Astrocyte of the spinal cord (primary cell): ENCODE data around the gene STX10.

Source experiments
- DNase-seq: peaks from one replicate; pipeline ENCODE4 v3.0.0; 2011; ENCODE audit warnings: low read depth, low spot score
- H3K4me3 ChIP-seq: 2 replicates; pipeline ENCODE4 v1.5.1; 2011; ENCODE audit warnings: low read depth, mild to moderate bottlenecking, low read length, moderate library complexity
- in situ Hi-C: cut with HindIII; loops from 2 replicates; pipeline ENCODE4 v1.10.0; 2017; ENCODE audit warnings: low sequenced_read_pairs
- TF ChIP-seq, protein P1 (sequence below): IDR thresholded peaks from 2 replicates; pipeline ENCODE4 v1.5.1; 2012; ENCODE audit warnings: low read depth, mild to moderate bottlenecking, low read length, inconsistent platforms

Gene STX10

GRCh38 chr19:13115936-13116281 is 34.3 kb downstream of the STX10 start:
- DNase-seq = no peak
- in situ Hi-C loops = no loop called here
- TF ChIP-seq, protein P1, sequence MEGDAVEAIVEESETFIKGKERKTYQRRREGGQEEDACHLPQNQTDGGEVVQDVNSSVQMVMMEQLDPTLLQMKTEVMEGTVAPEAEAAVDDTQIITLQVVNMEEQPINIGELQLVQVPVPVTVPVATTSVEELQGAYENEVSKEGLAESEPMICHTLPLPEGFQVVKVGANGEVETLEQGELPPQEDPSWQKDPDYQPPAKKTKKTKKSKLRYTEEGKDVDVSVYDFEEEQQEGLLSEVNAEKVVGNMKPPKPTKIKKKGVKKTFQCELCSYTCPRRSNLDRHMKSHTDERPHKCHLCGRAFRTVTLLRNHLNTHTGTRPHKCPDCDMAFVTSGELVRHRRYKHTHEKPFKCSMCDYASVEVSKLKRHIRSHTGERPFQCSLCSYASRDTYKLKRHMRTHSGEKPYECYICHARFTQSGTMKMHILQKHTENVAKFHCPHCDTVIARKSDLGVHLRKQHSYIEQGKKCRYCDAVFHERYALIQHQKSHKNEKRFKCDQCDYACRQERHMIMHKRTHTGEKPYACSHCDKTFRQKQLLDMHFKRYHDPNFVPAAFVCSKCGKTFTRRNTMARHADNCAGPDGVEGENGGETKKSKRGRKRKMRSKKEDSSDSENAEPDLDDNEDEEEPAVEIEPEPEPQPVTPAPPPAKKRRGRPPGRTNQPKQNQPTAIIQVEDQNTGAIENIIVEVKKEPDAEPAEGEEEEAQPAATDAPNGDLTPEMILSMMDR = no peak
- peak overlapping the region; percentile 99 for H3K4me3 ChIP-seq

DNA sequence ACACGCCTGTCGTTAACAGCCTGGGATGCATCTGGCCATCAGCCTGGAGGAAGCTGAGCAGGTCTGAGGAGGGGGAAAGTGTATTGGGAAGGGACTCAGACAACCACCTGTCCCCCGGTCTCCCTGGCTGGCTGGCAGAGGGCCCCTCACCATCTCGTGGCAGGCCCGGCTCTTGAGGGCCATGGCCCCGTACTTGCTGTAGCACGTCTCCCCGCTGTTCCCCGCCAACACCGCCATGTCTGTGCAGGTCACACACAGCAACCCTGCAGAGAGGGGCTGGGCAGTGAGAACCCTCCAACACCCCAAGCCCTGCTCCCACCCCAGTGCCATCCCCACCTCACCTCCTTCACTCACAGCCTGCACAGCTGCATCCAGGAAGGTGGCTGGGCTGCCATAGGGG is 37.6 kb downstream of the STX10 start:
- in situ Hi-C loops = no loop called here
- no peak overlapping the region for H3K4me3 ChIP-seq
- TF ChIP-seq, protein P1 = no peak
- DNase-seq = no peak

DNA sequence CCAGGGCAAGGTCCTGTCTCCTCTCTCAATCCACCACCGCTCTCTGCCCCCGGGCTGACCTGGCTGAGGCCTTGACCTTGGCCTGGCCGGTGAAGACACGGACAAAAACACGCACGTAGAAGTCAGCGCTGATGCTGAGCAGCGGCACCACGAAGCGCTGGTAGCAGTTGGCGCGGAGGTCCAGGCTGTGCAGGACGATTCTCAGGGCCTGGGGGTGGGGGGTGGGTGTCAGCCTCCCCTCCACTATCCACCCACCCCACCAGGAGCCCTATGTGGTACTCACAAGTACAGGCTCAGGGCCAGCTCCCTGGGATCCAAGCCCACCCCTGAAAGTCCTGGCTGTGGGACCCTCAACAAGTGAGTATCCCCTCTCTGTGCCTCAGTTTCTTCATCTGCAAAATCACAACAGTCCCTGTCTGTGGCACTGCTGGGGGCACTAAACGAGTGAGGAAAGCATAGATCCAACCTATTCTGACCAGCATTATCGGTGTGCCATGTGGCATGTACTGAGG is 40.0 kb downstream of the STX10 start:
- no peak for DNase-seq
- in situ Hi-C loops = no loop called here
- TF ChIP-seq, protein P1 = no peak
- H3K4me3 ChIP-seq = no peak overlapping the region

GRCh38 chr19:13109361-13110098 is 40.6 kb downstream of the STX10 start:
- DNase-seq = no peak
- H3K4me3 ChIP-seq = no peak overlapping the region
- TF ChIP-seq, protein P1 = no peak
- in situ Hi-C loops = no loop called here

DNA sequence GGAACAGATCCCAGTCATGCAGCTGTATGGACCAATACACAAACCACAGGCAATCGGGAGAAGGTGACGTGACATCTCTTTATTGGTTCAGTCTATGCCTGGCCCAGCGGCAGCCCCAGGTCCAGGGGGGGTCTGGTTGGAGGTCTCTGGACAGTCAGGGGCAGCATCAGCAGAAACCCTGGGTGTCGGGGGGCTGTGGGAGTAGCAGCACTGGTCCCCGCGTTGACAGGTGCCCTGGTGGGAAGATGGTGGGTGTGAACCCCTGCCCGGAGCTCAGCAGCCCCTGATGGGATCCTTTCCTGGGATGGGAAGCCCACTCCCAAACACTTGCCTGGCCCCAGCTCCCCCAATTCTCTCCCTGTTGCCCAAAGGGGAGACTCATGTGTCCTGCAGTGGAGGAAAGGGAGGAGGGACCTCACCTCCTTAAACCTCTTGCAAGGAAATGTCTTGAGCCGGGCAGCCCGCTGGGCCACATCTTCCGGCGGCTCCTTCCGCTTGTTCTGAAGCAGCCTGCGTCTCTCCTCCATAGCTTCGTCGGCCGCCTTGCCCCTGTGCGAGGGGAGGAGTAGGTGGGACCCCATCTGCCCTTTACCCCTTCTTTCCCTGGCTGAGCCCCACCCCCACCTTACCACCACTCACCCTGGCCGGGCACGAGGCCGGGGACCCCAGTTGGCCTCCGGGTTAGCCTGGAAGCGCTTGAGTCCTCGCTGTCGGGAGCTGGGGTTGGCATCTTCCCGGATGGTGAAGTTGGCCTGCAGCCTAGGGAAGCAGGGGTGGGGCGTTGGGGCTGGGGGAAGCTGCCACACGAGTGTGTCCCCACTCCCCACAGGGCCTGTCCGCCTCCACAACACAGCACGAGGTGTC is 45.1 kb downstream of the STX10 start:
- TF ChIP-seq, protein P1 = no peak
- DNase-seq = no peak
- in situ Hi-C loops = no loop called here
- H3K4me3 ChIP-seq = no peak overlapping the region

DNA sequence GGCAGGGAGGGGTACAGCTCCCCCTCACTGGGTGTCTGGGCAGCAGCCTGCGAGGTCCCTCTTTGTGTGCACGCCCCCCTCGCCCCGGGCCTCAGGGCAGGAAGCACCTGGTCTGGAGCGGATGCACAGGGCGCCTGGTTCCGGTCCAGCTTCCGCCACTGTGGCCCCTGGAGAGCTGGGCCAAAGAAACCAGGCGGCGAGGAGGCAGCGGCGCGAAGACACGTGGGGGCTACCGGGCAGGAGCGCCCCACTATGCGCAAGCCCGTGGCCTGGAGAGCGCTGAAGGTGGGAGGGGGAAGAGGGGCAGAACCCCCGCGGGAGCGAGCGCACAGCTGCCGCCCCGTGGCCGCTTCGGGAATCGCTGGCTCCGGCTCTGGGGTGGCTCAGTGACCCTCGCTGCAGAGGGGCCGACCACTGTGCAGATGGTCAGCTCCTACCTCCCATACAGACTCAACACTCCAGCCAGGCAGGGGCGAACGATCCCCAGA is 45.8 kb downstream of the STX10 start:
- TF ChIP-seq, protein P1 = peak; percentile 83
- in situ Hi-C loops = no loop called here
- DNase-seq = no peak
- H3K4me3 ChIP-seq = no peak overlapping the region
